A172 (cell line): ENCODE results near the gene LRRC1. TPM values are rescaled to one million over a fixed set of nuclear protein-coding genes. Genes with fewer than 3 reads are reported as not detected.

Source experiments
- DNase-seq: peaks from one replicate; pipeline ENCODE4 v3.0.0-alpha.2; 2015; ENCODE audit warnings: low spot score
- total RNA-seq: library from RNA; depleted of rRNA; stranded (reverse); fragments of >200 nt; shearing (Covaris generic); gene quantifications from 2 replicates; pipeline ENCODE4 v1.2.3, GENCODE V29; 2014

The LRRC1 gene
- total RNA-seq, 1 experiment from 2014 or later = 13.3 TPM

- no peak for DNase-seq
Measured at GRCh38 chr6:53846250-53846649, 51.4 kb downstream of the LRRC1 start.

- DNase-seq = no peak
Measured at GRCh38 chr6:53847796-53848314, 53.0 kb downstream of the LRRC1 start.

DNA sequence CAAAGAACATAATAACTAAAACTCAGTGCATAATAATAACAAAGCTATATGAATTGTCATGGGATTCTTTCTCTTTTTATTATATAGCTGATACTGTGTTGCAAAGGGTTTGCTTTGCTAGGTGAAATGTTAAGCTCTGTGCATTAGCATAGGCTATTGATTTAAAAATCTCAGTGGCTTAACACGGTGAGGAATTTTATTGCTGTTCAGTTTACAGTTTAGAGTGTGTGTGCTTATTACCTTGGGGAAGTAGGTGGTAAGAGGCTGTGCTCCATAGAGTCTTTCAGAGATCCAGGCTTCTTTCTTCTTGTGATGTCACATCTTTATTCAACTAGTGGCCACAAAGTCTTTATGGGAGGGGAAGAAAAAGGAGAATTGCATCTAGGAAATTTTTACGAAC, 55.7 kb downstream of the LRRC1 start:
- DNase-seq = no peak

DNA sequence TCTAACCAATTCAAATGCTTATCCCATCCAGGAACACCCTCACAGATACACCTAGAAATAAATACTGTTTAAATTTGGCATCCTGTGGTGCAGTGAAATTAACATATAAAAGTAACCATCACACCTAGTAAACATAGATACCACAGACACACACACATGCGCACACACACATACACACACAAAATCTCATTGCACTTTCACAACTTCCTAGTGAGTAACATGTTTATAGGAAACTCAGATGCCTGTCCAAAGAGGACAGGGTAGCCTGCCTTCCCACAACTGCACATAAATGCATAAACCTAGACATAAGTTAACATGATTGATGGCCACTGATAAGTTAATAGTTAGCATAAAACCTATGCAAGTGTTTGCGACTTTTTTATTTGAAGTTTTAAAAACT, 56.8 kb downstream of the LRRC1 start:
- DNase-seq = no peak

- DNase-seq = no peak
Measured at GRCh38 chr6:53852805-53853204, 58.0 kb downstream of the LRRC1 start.

DNA sequence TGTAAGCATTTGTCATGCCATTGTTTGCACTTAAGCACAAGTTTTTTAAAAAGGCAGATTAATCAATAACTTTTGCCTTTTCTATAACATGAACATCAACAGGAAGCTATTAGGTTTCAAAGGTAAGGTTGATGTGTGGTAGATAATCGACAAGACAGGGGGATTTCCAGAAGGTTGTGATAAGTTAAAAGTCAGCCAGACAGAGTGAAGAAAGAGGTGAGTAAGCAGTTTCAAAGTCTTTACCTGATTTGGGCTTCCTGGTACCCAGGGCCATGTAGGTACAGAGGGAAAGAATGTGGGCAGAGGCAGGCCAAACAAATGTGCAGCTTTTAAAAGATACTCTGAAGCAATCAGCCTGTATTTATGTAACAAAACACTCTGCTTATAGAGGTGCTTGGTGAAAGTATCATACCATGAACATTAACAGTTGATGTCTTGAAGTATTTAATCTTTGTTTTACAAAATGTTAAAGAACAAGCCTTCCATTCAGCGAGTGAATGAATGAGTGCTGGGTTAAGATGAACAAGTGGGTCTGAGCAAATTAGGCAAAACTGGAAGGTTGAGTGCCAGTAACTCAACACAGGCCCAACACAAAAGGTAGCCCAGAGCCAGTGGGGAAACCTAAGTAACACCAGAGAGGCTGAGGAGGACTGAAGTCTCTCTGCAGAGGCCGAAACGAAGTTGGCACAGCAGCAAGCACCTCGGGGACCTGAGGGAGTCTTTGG, 60.2 kb downstream of the LRRC1 start:
- DNase-seq = no peak

DNA sequence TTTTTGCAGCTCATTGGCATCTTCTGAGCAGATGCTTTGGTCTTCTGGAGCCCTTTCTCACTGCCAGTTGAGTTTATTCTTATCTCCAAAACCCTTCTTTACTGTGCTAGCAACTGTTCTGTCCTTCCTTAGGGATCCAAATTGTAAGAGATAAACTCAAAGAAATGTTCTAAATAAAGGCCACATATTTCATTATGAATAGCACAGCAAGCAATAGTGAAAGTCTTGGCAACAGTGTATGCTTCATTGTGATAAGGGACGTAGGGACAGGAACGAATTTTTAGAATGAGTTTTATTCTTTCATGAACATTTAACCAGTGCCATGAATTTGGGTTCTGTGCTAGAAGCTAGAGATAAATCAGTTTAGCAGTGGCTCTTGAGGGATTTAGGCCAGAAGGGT, 61.1 kb downstream of the LRRC1 start:
- no peak for DNase-seq

DNA sequence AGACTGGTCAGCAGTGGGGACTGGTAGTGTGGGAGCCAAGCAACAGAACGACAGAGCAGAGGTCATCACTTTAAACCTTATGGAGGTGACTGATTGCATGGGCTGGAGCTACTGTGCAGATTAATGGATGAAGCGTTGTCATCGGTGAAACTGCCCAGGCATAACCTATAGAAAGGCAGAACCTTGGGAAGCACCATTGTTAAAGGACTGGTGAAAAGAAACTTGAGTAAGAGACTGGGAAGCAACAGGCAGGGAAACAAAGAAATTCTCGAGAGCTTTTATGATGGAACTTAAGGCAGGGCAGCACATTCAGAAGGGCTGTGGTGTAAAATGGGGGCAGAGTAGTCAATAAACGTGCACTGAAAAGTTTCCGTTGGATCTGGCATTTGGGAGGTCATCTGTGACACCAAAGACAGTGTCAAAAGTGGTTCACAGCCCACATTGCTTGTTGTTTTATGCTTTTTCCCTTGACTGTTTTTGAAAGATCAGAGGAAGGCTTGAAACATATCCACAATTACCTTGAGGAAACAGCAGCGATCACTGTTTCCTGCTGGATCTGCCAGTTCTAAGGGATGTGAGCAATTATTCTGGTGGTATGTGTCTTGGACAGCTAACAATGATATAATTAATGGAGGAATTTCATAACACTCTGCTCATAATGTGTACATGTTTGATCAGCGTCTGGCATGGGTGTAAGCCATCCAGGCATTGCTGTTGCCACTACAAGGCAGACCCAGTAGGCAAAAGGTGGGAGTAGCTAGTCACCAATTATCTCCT, 62.7 kb downstream of the LRRC1 start:
- DNase-seq = no peak

- DNase-seq = no peak
Measured at GRCh38 chr6:53858196-53858595, 63.4 kb downstream of the LRRC1 start.

DNA sequence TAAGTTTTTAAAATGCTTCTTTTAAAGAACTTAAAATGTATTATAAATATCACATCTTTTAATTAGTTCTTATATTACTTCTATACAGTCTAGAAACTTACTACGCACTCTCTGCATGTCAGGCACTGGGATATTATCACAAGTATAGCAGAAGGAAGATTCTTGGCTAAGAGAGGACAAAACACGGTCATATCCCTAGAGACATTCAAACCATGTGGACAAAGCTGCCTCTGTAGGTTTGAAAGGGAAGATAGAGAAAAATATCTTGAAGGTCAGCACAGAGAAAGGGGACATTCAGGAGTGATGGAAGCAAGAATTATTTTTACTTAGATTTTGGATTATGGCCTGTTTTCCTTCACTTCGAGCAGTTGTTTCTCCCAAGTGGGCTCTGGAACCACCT, 64.1 kb downstream of the LRRC1 start:
- DNase-seq = no peak

GRCh38 chr6:53860511-53860910, 65.7 kb downstream of the LRRC1 start:
- no peak for DNase-seq

- no peak for DNase-seq
Measured at GRCh38 chr6:53861518-53861917, 66.7 kb downstream of the LRRC1 start.

GRCh38 chr6:53862662-53863462, 68.1 kb downstream of the LRRC1 start:
- no peak for DNase-seq

DNA sequence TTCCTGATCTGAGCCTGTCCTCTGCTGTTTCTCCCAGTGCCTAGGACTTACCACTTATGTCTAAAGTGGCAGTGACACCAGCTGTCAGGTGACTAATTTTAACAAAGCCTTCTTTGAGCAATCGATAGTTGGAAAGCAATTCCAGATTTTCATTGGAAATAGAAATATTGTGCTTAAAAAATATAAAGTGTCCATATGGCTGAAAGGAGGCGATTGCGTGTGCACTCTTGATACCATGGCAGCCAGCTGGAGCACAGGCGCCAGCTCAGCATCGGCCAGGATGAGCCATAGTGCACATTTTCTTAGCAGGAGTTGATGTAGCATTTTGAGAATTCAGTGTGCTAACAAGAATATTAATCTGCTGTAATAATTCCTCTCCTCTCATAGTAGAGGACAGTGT, 70.0 kb downstream of the LRRC1 start:
- DNase-seq = no peak

- DNase-seq = no peak
Measured at GRCh38 chr6:53866226-53866625, 71.4 kb downstream of the LRRC1 start.

- DNase-seq = no peak
Measured at GRCh38 chr6:53868626-53869025, 73.8 kb downstream of the LRRC1 start.

DNA sequence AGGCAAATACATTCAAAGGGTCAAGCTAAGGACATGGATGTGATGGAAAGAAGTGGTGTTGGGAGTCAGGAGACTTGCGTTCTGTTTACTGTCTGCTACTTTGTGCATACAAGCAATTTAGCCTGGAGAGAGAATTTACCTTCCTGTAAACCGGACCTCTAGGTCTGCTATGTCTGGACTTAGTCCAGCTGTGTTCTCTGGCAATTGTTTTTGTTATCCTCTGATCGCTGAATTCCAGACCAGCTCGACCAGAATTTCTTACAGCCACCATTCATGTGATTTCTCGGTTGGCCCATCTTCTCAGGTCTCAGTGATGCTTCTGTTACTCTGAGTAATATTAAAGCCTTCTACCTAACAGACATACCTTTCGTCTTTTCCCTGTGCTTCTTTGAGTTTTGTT, 75.2 kb downstream of the LRRC1 start:
- no peak for DNase-seq

GRCh38 chr6:53873922-53874321, 79.1 kb downstream of the LRRC1 start:
- DNase-seq = no peak

GRCh38 chr6:53874964-53875363, 80.2 kb downstream of the LRRC1 start:
- DNase-seq = no peak

DNA sequence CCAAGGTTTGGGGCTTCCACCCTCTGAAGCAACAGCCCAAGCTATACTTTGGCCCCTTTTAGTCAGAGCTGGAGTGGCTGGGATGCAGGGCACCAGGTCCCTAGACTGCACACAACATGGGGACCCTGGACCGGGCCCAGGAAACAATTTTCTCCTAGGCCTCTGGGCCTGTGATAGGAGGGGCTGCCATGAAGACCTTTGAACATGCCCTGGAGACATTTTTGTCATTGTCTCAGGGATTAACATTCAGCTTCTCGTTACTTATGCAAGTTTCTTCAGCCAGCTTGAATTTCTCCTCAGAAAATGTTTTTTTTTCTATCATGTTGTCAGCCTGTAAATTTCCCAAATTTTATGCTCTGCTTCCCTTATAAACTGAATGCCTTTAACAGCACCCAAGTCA, 82.3 kb downstream of the LRRC1 start:
- no peak for DNase-seq

- DNase-seq = no peak
Measured at GRCh38 chr6:53878808-53879207, 84.0 kb downstream of the LRRC1 start.

GRCh38 chr6:53879608-53880007, 84.8 kb downstream of the LRRC1 start:
- no peak for DNase-seq
